Measurements from ENCODE around the gene ACMSD.
"Not testable (repeated sequence)": the region's sequence is repeated elsewhere in the genome, so short reads cannot be mapped to it uniquely, and the experiment has no call there.

Gene ACMSD

DNA sequence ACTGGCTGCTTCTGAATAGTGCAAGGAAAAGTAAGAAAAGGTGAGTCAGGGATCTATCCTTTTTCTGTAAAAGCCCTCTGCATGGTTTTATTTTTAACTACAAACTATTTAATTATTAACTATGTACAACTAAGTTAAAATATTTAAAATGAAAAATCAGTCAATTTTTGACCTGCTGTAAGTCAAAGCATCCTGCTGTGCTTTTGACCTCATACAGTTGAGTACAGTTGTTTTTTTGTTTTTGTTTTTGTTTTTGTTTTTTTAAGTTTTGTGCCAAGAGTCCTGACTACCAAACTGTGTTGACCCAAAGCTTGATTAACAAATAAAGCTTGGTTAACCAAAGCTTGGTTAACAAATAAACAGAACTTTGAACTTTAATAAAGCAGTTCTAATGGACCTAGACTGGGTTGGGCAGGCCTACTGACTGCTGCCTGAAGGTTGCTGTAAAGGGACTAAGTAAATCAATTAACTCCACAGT lies at the start of gene ACMSD:
Gene ACMSD, plus strand, starts transcription at position 474 of the 478 bp plus-strand sequence. CDS start 67 bp downstream, outside the sequence.
- no peak for DNase-seq

GRCh38 chr2:134790487-134790886 lies 47.9 kb upstream of the ACMSD start:
- no peak for DNase-seq

DNA sequence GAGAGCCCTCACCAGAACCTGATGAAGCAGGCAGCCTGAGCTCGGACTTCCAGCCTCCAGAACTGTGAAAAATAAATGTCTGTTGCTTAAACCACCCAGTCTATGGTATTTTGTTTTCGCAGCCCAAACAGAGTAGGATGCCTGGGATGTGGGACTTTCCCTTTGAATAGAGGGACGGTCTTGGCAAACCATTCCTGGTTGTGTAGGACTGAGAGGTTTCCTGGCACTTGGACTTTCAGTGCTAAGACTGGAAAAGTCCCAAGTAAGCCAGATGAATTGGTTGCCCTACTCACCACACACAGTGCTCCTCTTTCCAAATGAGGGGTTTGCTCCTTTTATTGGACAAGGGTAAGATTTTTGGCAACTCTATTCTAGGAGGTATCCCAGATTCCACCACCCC lies 46.8 kb upstream of the ACMSD start:
- no peak for DNase-seq

- no peak for DNase-seq
These were observed 46.2 kb upstream of the ACMSD start for GRCh38 chr2:134792186-134792585.

DNA sequence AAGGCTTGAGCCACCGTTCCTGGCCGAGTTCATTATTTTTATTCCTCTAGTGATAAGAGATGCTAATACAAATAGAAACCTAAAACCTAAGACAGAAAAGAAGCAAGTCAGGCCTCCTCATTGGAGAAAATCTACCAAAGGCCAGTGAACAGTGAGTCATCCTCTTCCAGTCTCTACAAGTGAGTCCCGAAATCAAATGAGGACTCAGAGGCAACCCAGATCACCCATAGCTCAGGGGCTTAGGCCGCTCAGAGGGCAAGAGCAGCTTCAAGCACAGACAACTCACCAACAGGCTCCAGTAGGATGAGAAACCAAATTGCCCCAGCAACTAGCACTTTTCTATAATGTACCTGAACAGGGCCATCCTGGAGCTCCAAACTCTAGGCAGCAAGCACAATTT lies 42.7 kb upstream of the ACMSD start:
- DNase-seq, result no peak

GRCh38 chr2:134796373-134796772 lies 42.0 kb upstream of the ACMSD start:
- no peak for DNase-seq

DNA sequence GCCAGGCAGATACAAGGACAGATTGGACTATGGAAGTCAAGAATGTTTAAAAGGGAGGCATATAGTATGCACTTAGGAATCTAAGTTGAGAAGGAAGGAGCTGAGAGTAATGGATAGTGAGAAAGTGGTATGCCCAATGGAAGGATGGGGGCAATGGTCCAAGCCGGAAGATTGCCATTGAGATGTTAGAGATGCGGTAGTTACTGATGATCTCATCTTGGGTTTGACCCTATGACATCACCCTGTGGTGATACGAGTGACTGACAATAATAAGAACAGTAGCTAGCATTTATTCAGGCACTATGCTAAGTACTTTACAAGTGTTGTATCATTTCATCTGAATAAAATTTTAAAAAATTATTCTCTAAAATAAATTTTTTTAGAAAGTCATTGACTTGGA lies 38.5 kb upstream of the ACMSD start:
- no peak for DNase-seq

DNA sequence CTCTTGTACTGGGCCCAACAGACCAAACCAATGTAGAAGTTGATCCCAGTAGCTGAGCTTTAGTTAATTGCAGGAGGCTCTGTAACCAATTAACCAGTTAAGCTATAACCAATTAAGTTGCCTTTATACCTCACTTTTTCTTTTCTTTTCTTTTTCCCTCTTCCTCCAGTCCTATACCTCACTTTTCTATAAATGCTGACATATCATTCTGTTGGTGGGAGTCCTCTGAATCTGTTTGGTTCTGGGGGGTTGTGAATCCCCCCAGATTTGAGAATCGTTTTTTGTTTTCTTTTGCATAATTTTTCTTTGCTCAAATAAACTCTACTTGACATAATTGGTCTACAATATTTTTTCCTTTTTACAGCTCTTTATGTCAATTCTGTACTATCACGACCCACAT lies 38.1 kb upstream of the ACMSD start:
- DNase-seq, result no peak

GRCh38 chr2:134803609-134804405 lies 34.6 kb upstream of the ACMSD start:
- not testable (repeated sequence) for DNase-seq

- no peak for DNase-seq
These were observed 22.7 kb upstream of the ACMSD start for GRCh38 chr2:134815741-134816140.

DNA sequence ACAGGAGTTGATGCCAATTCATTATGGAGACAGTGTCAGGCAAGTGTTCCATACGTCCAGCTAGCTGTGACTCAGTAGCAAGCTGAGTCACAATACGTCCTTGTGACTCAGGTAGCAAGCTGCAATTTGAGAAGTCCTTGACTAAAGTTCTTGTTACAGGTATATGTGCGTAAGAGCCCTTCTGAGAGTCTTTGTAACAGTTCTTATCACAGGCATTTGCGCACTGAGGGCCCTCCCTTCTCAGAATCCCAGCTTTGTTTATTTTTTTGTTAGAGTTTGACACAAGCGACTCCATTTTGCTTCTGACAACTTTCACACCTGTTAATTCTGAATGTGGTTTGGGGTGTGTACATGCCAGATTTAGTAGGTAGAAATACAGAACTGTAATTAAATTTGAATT lies 20.1 kb upstream of the ACMSD start:
- no peak for DNase-seq

- DNase-seq, result no peak
These were observed 19.1 kb upstream of the ACMSD start for GRCh38 chr2:134819334-134819733.

GRCh38 chr2:134823431-134823830 lies 15.0 kb upstream of the ACMSD start:
- DNase-seq, result no peak

DNA sequence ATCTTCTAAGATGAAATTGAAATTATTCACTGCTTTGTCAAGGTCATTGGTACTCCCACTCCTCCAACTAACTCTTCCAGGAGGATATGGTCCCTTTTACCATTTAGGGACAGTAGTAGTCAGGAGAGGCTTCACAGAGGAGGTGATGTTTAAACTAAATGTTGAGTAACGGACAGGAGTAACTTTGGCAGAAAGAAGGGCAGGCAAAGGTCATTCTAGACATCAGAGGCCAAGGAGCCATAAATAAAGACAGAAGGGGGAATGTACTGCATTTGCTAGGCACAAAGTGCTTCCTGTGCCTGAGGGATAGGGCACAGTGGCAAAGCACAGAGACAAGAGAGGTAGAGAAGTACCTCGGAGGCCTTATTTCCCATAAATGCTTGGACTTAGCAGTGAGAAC lies 14.6 kb upstream of the ACMSD start:
- no peak for DNase-seq

GRCh38 chr2:134825716-134826115 lies 12.7 kb upstream of the ACMSD start:
- not testable (repeated sequence) for DNase-seq

DNA sequence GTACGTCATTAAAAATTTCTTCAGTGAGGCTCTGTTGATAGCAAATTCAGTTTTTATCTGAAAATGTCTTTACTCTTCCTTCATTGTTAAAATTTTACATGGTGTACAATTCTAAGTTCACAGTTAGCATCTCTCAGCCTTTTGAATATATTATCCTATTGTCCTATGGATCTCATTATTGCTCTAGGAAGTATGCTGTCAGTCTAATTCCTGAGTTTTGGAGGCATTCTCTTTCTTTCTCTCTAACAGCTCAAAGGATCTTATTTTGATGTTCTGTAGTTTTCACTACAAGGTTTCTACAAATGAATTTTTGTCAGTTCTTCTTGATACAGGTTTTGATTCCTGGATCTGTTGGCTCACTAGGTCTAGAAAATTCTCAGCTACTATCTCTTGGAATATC lies 2.9 kb upstream of the ACMSD start:
- DNase-seq, result no peak

DNA sequence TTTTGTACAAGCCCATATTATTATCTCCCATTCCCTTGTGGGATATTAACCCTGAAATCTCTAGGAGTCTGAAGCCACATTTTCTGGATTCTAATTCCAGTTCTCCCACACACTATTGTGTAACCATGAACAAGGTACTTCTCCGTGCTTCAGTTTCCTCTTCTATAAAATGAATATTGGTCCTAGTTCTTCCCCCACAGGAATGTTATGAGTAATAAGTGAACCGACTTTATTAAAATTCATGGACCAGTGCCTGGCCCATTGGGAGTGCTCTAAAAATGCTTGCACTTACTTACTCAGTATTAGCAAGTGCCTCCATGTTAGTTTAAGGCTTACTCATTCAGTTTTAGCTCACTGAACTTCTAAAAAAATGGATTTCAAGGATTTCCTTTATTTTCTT lies 1.4 kb upstream of the ACMSD start:
- DNase-seq, result no peak

DNA sequence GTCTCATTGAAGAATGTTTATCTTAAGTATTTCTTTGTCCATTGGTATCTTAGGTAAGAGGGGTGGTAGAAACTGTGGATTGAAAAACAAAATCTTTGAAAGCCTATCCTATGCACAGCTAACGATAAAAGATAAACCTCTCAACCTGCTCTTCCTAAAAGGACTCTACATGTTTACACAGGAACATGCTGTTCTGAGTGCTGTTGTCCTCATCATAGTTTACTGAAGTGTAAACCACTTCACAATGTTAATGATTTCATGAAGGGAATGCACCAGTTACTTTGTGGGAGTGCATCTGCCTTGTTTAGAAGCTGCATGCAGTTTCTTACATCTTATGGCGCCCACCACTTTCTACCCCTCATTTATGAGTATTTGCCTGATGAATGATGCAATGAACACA lies 1.2 kb downstream of the ACMSD start:
- DNase-seq, result no peak

DNA sequence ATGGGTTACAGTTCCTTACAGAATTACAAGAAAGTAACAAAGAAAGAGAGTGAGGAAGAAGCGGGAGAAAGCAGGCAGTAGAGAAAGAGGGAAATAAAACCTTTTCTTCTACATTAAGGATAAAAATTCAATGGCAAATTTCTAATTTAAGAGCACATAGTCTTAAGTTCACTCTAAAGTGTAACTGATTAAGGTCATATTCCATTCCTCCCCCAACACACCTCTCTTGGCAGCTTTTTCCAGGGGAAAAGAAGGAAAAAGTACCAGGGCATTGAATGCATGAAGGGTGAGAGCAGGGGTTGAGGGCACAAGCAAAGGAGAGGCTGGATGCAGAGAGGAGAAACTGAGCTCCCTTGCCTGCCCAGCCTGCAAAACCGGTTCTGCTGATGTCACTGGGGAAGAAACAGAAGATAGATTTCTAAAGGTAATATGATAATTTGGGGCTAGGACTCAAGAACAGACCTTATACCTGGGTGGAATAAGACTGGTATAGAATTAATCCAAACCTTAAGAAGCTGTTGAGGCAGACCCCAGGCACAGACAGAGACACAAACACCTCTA lies 4.6 kb downstream of the ACMSD start:
- no peak for DNase-seq

DNA sequence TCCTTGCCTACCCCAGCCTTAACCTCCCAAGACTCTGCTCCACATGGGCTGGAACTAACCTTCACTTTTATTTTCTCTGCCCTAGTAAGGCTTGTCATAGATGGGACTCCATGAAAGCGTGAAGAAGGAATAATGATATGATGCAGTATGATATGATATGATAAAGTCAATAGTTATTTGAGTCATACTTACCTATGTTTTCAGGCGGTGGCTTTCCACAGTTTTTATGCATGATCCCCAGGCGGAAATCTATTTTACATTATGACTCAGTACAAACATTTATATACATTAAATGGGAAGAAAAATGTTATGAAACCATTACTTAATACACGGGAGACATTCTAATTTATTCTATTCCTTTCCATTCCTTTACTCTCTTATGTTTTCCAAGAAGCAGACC lies 5.6 kb downstream of the ACMSD start:
- no peak for DNase-seq

GRCh38 chr2:134845028-134845427 lies 6.6 kb downstream of the ACMSD start:
- DNase-seq, result no peak

- no peak for DNase-seq
These were observed 7.3 kb downstream of the ACMSD start for GRCh38 chr2:134845719-134846118.

DNA sequence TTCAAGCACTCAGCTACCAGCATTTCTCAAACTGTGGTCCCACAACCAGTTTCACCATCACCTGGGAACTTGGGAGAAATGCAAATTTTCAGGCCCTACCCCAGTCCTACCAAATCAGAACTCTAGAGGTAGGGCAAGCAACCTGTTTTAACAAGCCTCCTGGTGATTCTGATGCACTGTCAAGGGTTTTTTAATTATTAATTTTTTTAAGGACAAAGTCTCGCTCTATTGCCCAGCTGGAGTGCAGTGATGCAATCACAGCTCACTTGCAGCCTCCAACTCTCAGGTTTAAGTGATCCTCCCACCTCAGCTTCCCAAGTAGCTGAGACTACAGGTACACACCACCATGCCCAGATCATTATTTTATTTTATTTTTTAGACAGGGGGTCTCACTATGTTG lies 7.8 kb downstream of the ACMSD start:
- DNase-seq, result no peak

- DNase-seq, result not testable (repeated sequence)
These were observed 9.2 kb downstream of the ACMSD start for GRCh38 chr2:134847582-134847981.

DNA sequence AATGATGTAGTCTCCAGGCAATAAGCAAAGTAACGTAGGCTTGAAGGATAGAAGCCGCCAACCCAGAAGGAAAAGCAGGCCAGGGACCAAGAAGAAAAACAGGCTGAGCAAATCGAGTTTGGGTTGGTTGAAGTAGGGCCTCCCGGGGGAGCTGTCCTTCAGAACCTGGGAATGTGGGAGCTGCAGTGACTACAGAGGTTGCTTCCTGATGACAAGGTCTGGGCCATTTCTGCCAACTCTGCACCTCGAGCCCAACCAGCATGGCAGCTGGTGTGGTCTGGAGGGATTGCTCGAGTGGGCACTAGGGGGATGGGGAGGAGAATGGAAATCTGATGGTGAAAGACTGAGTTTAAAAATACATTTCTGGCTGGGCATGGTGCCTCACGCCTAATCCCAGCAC lies 14.1 kb downstream of the ACMSD start:
- no peak for DNase-seq
